H1 (cell line): ENCODE data around the gene OCIAD1. TPM values are rescaled to one million over a fixed set of nuclear protein-coding genes. Genes with fewer than 3 reads are reported as not detected.

Experiments
- CTCF ChIA-PET: fragments of 300-600 bp; sonication (Branson Sonifier 250); formaldehyde crosslinking; loops from one replicate; lab custom pipeline; 2021; ENCODE audit not compliant: partially characterized antibody; lab: Charles Lee
- POLR2A ChIA-PET: fragments of 300-600 bp; sonication (Branson Sonifier 250); formaldehyde crosslinking; loops from one replicate; lab custom pipeline; 2021; ENCODE audit warnings: inconsistent platforms; ENCODE audit not compliant: partially characterized antibody; lab: Charles Lee
- DNase-seq, 2 experiments: peaks; one replicate each; pipeline versions ENCODE4 v3.0.0 to v3.0.0-alpha.2; 2010 to 2022; ENCODE audit warnings: low spot score in 2 of 2, low read depth in 1 of 2, mixed read lengths in 1 of 2
- FAIRE-seq: peaks from 2 replicates; lab custom pipeline; 2011; peaks lifted over from hg19 to GRCh38; lab: Jason Lieb, UNC
- H2AFZ ChIP-seq: 2 replicates; pipeline ENCODE4 v1.8.1; 2012; ENCODE audit warnings: low read length, inconsistent platforms
- H2AK5ac ChIP-seq: 2 replicates; pipeline ENCODE4 v1.6.1; 2013; ENCODE audit warnings: low read depth, low read length
- H2BK120ac ChIP-seq: replicated peaks from 2 replicates; pipeline ENCODE3; 2013; ENCODE audit warnings: low read depth, low read length, inconsistent platforms
- H2BK12ac ChIP-seq: 2 replicates; pipeline ENCODE4 v1.6.1; 2013; ENCODE audit warnings: low read depth, low read length
- H2BK15ac ChIP-seq: 2 replicates; pipeline ENCODE4 v1.6.1; 2013; ENCODE audit warnings: low read length
- H2BK20ac ChIP-seq: 2 replicates; pipeline ENCODE4 v1.6.1; 2013; ENCODE audit warnings: low read length
- H2BK5ac ChIP-seq: 2 replicates; pipeline ENCODE4 v1.6.1; 2013; ENCODE audit warnings: low read depth, low read length
- H3K14ac ChIP-seq: 2 replicates; pipeline ENCODE4 v1.6.1; 2013; ENCODE audit warnings: inconsistent platforms; ENCODE audit not compliant: insufficient read length
- H3K18ac ChIP-seq: 2 replicates; pipeline ENCODE4 v1.6.1; 2013; ENCODE audit warnings: low read length; ENCODE audit errors: extremely low read depth
- H3K23ac ChIP-seq: 2 replicates; pipeline ENCODE4 v1.6.1; 2013; ENCODE audit warnings: inconsistent platforms; ENCODE audit not compliant: insufficient read length
- H3K23me2 ChIP-seq: 2 replicates; pipeline ENCODE4 v1.6.1; 2013; ENCODE audit warnings: low read depth, low read length
- H3K27ac ChIP-seq: 2 replicates; pipeline ENCODE4 v1.6.1; 2011; ENCODE audit warnings: low read depth, low read length, inconsistent platforms
- H3K27me3 ChIP-seq, 4 experiments: replicated peaks in 1 of 4; 1 replicate in 1 of 4; 2 replicates in 3 of 4; pipeline versions ENCODE4 v1.6.1 to v1.8.1; 2011 to 2013; ENCODE audit warnings: low read length in 3 of 4, mild to moderate bottlenecking in 3 of 4, inconsistent platforms in 2 of 4, mixed read lengths in 2 of 4, moderate library complexity in 1 of 4; ENCODE audit not compliant: control insufficient read depth in 3 of 4, insufficient read depth in 3 of 4; ENCODE audit errors: extremely low read depth in 1 of 4
- H3K36me3 ChIP-seq, 4 experiments: 2 replicates each; pipeline versions ENCODE4 v1.6.1 to v1.8.1; 2011 to 2013; ENCODE audit warnings: mild to moderate bottlenecking in 4 of 4, low read length in 3 of 4, moderate library complexity in 2 of 4, control low read depth in 1 of 4, inconsistent platforms in 1 of 4; ENCODE audit not compliant: insufficient read depth in 4 of 4, control insufficient read depth in 2 of 4
- H3K4ac ChIP-seq: replicated peaks from 2 replicates; pipeline ENCODE3; 2013; ENCODE audit warnings: low read length, low read depth, mixed read lengths, inconsistent platforms; ENCODE audit not compliant: insufficient read length
- H3K4me1 ChIP-seq, 4 experiments: replicated peaks in 1 of 4; 1 replicate in 1 of 4; 2 replicates in 3 of 4; pipeline versions ENCODE4 v1.6.1 to v1.8.1; 2011 to 2013; ENCODE audit warnings: low read length in 3 of 4, inconsistent platforms in 2 of 4, mixed read lengths in 1 of 4; ENCODE audit not compliant: insufficient read depth in 4 of 4, control insufficient read depth in 3 of 4
- H3K4me2 ChIP-seq, 2 experiments: 2 replicates each; pipeline versions ENCODE4 v1.6.1 to v1.8.1; 2011 to 2013; ENCODE audit warnings: low read depth in 2 of 2, low read length in 2 of 2, control low read depth in 1 of 2, inconsistent platforms in 1 of 2, mild to moderate bottlenecking in 1 of 2; ENCODE audit not compliant: insufficient read depth in 1 of 2
- H3K4me3 ChIP-seq, 4 experiments: fragments of 200-600, 300-600 bp in 1 of 4; sonication (generic), shearing (Covaris generic), sonication (Bioruptor Twin) in 1 of 4; 2 replicates each; pipeline versions ENCODE4 v1.5.1 to v1.8.1; 2011 to 2016; ENCODE audit warnings: low read length in 4 of 4, low read depth in 3 of 4, control low read depth in 2 of 4, inconsistent platforms in 2 of 4, mild to moderate bottlenecking in 2 of 4, mixed read lengths in 1 of 4, moderate library complexity in 1 of 4; ENCODE audit not compliant: insufficient read depth in 2 of 4; ENCODE audit errors: extremely low read depth in 1 of 4
- H3K56ac ChIP-seq: replicated peaks from 2 replicates; pipeline ENCODE3; 2013; ENCODE audit warnings: low read depth, mild to moderate bottlenecking, mixed read lengths, low read length, inconsistent platforms; ENCODE audit not compliant: insufficient read length
- H3K79me1 ChIP-seq: 2 replicates; pipeline ENCODE4 v1.6.1; 2013; ENCODE audit warnings: low read depth, low read length, control low read depth
- H3K79me2 ChIP-seq, 2 experiments: 2 replicates each; pipeline versions ENCODE4 v1.6.1 to v1.8.1; 2012 to 2013; ENCODE audit warnings: low read length in 2 of 2, mild to moderate bottlenecking in 2 of 2, inconsistent platforms in 1 of 2; ENCODE audit not compliant: insufficient read depth in 2 of 2, control insufficient read depth in 1 of 2
- H3K9ac ChIP-seq, 4 experiments: replicated peaks in 1 of 4; 1 replicate in 1 of 4; 2 replicates in 3 of 4; pipeline versions ENCODE4 v1.6.1 to v1.8.1; 2011 to 2013; ENCODE audit warnings: low read depth in 3 of 4, low read length in 3 of 4, control low read depth in 2 of 4, mild to moderate bottlenecking in 2 of 4, moderate library complexity in 2 of 4, inconsistent platforms in 1 of 4; ENCODE audit errors: extremely low read depth in 1 of 4
- H3K9me3 ChIP-seq, 2 experiments: 2 replicates each; pipeline versions ENCODE4 v1.6.1 to v1.8.1; 2012 to 2013; ENCODE audit warnings: mild to moderate bottlenecking in 2 of 2, moderate library complexity in 2 of 2, control low read depth in 1 of 2, inconsistent platforms in 1 of 2, low read depth in 1 of 2, low read length in 1 of 2, mixed read lengths in 1 of 2; ENCODE audit not compliant: insufficient read depth in 2 of 2
- H4K20me1 ChIP-seq, 2 experiments: replicated peaks in 1 of 2; 2 replicates each; pipeline versions ENCODE3 to v1.8.1; 2011 to 2013; ENCODE audit warnings: inconsistent platforms in 2 of 2, low read length in 2 of 2, mild to moderate bottlenecking in 1 of 2; ENCODE audit not compliant: insufficient read depth in 2 of 2, control insufficient read depth in 1 of 2
- H4K5ac ChIP-seq: 2 replicates; pipeline ENCODE4 v1.6.1; 2013; ENCODE audit warnings: low read length, low read depth, mixed read lengths, inconsistent platforms; ENCODE audit not compliant: insufficient read length
- H4K8ac ChIP-seq: 2 replicates; pipeline ENCODE4 v1.8.0; 2013; ENCODE audit warnings: mild to moderate bottlenecking, moderate library complexity, low read length, inconsistent platforms; ENCODE audit not compliant: insufficient read depth; ENCODE audit errors: extremely low read depth
- H4K91ac ChIP-seq: replicated peaks from 2 replicates; pipeline ENCODE3; 2013; ENCODE audit warnings: low read length, mixed read lengths, inconsistent platforms; ENCODE audit not compliant: insufficient read length
- ASH2L ChIP-seq: fragments of 200-600, 300-600 bp; sonication (generic); IDR thresholded peaks from one replicate; pipeline ENCODE4 v1.7.1; 2017; ENCODE audit warnings: low read length
- BACH1 ChIP-seq: IDR thresholded peaks from 2 replicates; pipeline ENCODE4 v1.6.1; 2012; ENCODE audit warnings: low read length, improper control_type of control experiment
- CHD2 ChIP-seq: IDR thresholded peaks from 2 replicates; pipeline ENCODE4 v1.6.1; 2012; ENCODE audit warnings: low read length, improper control_type of control experiment
- CREB1 ChIP-seq: IDR thresholded peaks from 2 replicates; pipeline ENCODE4 v1.6.1; 2012; ENCODE audit warnings: inconsistent platforms
- CTBP2 ChIP-seq: IDR thresholded peaks from 2 replicates; pipeline ENCODE4 v1.7.0; 2011; ENCODE audit warnings: borderline replicate concordance, mild to moderate bottlenecking, moderate library complexity, mixed read lengths, low read length; ENCODE audit not compliant: insufficient read depth, insufficient read length
- E2F6 ChIP-seq: IDR thresholded peaks from 2 replicates; pipeline ENCODE4 v1.6.1; 2012; ENCODE audit warnings: inconsistent platforms
- EP300 ChIP-seq, 2 experiments: IDR thresholded peaks; 1 replicate in 1 of 2; 2 replicates in 1 of 2; pipeline ENCODE4 v1.6.1; 2011 to 2012; ENCODE audit warnings: low read depth in 2 of 2, low read length in 2 of 2, mild to moderate bottlenecking in 2 of 2, borderline replicate concordance in 1 of 2, inconsistent platforms in 1 of 2, moderate library complexity in 1 of 2
- GTF2F1 ChIP-seq: IDR thresholded peaks from 2 replicates; pipeline ENCODE4 v1.6.1; 2012; ENCODE audit warnings: low read depth, low read length, improper control_type of control experiment, borderline replicate concordance
- MAFK ChIP-seq: IDR thresholded peaks from 2 replicates; pipeline ENCODE4 v1.6.1; 2012; ENCODE audit warnings: low read depth, mild to moderate bottlenecking, improper control_type of control experiment, low read length
- TAF1 ChIP-seq: IDR thresholded peaks from 2 replicates; pipeline ENCODE4 v1.6.1; 2011; ENCODE audit warnings: mild to moderate bottlenecking, low read depth, low read length
- TEAD4 ChIP-seq: IDR thresholded peaks from 2 replicates; pipeline ENCODE4 v1.6.1; 2012; ENCODE audit warnings: low read depth, low read length, inconsistent platforms, mixed read lengths
- ZNF274 ChIP-seq: IDR thresholded peaks from 2 replicates; pipeline ENCODE4 v1.7.0; 2012; ENCODE audit warnings: low read length, borderline replicate concordance; ENCODE audit errors: extremely low read depth
- WGBS, 2 experiments: shearing (Covaris generic) in 1 of 2; methylation state at CpG; one replicate each; pipeline versions ENCODE4 v1.1.6 to v1.1.7; 2013 to 2015; ENCODE audit warnings: low lambda C conversion rate in 2 of 2, mixed read lengths in 2 of 2, inconsistent platforms in 1 of 2, low coverage in 1 of 2, missing lambda C conversion rate in 1 of 2; ENCODE audit not compliant: insufficient replicate concordance in 2 of 2, insufficient coverage in 1 of 2, insufficient read length in 1 of 2; ENCODE audit errors: extremely low coverage in 1 of 2, missing lambda C conversion rate in 1 of 2; 5-methylcytosine and 5-hydroxymethylcytosine counted together
- polyA plus RNA-seq, 7 experiments: library from polyadenylated mRNA; depleted of rRNA in 3 of 7; stranded (reverse) in 5 of 7; unstranded in 2 of 7; fragments of >200 nt in 5 of 7; fragments of 200-250 nt in 2 of 7; gene quantifications; 1 replicate in 5 of 7; 2 replicates in 1 of 7; 4 replicates in 1 of 7; pipeline versions ENCODE4 v1.2.1 to v1.2.3, GENCODE V29; 2011 to 2013; ENCODE audit warnings: missing spikeins in 2 of 7, mixed read lengths in 2 of 7
- total RNA-seq: library from RNA; stranded (reverse); fragmentation: NEBNext Ultra II Directional; extraction: Animal tissue kit (Norgen Biotek cat#: 25700); gene quantifications from 2 replicates; pipeline ENCODE4 v1.2.1, GENCODE V29; 2021

Gene OCIAD1
- total and polyA plus RNA-seq, 2 of the 8 experiments (the other 6 are each of a cell fraction or from before 2014, with no cell fraction given): 79.9 to 163 TPM

DNA sequence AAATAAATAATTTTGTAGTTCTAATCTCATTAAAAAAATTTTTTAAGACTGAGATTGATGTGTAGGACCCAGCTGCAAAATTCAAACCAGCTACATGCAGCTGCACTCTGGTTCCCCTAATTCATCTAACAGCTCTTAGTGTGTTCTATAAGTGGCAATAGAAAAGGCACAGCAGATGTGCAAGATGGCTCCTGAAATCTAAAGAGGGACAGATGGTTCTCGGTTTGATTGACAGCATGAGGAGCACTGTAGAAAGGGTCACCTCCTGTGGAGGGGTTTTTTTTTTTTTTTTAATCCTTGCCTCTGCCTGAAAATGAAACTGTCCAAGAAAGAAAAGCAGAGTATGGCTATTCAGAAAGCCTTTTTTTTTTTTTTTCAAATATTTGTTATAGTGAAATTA lies 16.9 kb upstream of the OCIAD1 start:
- Histone ChIP-seq H3K27ac (no peak overlapping the region), H3K27me3 (no peaks in the 10 kb centered on the region), H3K36me3 (no peaks in the 10 kb centered on the region), H3K56ac (no peak overlapping the region), H2AK5ac (no peak overlapping the region), H4K91ac (no peak overlapping the region), H3K18ac (no peak overlapping the region), H3K4ac (no peak overlapping the region), H3K4me1 (no peaks in the 10 kb centered on the region; a peak in 2 of 7 replicates), H3K79me2 (no peaks in the 10 kb centered on the region), H3K23me2 (no peaks in the 10 kb centered on the region), H3K23ac (no peak overlapping the region), H4K20me1 (no peaks in the 10 kb centered on the region), H3K9me3 (no peaks in the 10 kb centered on the region), H2AFZ (no peak overlapping the region), H3K14ac (no peak overlapping the region), H2BK12ac (no peak overlapping the region), H3K4me3 (no peak overlapping the region), H3K9ac (no peak overlapping the region), H2BK5ac (no peak overlapping the region), H2BK15ac (no peak overlapping the region), H4K5ac (no peak overlapping the region), H4K8ac (no peak overlapping the region), H3K4me2 (no peak overlapping the region), H2BK120ac (no peak overlapping the region), H2BK20ac (no peak overlapping the region), H3K79me1 (no peaks in the 10 kb centered on the region)
- 80% methylated on average over 1 of the region's 1 CpG; no CpG with 5 or more reads in 1 of the 2 experiments for WGBS, 2 experiments
- ChIA-PET POLR2A (interaction anchor here (0.6 to 1.9 kb wide), 2 partner anchors 17 to 150 kb away, joined by 3 to 10 read pairs; partner anchors contain the start of gene OCIAD1), CTCF (interaction anchor here (0.9 to 1.3 kb wide), 2 partner anchors 9 to 19 kb away, joined by 3 to 4 read pairs; no protein-coding TSS in a partner anchor)
- no peak for FAIRE-seq
- no peak for DNase-seq
- TF ChIP-seq EP300 (IDR thresholded peaks at IDR 0.05; ENCODE audit: borderline replicate concordance in 1 of 2, low read depth in 2 of 2, low read length in 2 of 2): no peak
- TF ChIP-seq CTBP2: no peak
- TF ChIP-seq BACH1: no peak
- TF ChIP-seq E2F6: no peak
- TF ChIP-seq TAF1: no peak
- TF ChIP-seq TEAD4: no peak
- no peak for TF ChIP-seq CREB1
- TF ChIP-seq GTF2F1: no peak
- no peak for TF ChIP-seq ASH2L
- TF ChIP-seq ZNF274: no peak
- TF ChIP-seq CHD2: no peak
- TF ChIP-seq MAFK: no peak
